ENCODE data around the gene GAPDH. TPM values are rescaled to one million over a fixed set of nuclear protein-coding genes. Genes with fewer than 3 reads are reported as not detected.

GAPDH gene
- polyA plus RNA-seq, 1 of the 3 experiments (the other 2 are of a cell fraction) = 8,077 TPM

Small RNAs within 50 kb of the gene (small RNA-seq; reads per million reads assigned to genes)
- 2.3 to 25.6 (median 9.4) reads per million in 7 experiments for gene SCARNA11

Other genes with a start within 250 kb of the GAPDH start
- 0.15 and 0.20 TPM in 2 replicates for gene PLEKHG6, start 223.8 kb upstream of the GAPDH start, polyA plus RNA-seq (2012; rRNA removed)
- gene TNFRSF1A, start 192.4 kb upstream of the GAPDH start, polyA plus RNA-seq (2012; rRNA removed) = 68.3 and 92.9 TPM in 2 replicates
- 0.71 and 1.6 TPM in 2 replicates for gene SCNN1A, start 159.0 kb upstream of the GAPDH start, polyA plus RNA-seq (2012; rRNA removed)
- gene LTBR, start 150.4 kb upstream of the GAPDH start, polyA plus RNA-seq (2012; rRNA removed) = 0.10 and 0.12 TPM in 2 replicates
- gene CD27, start 89.6 kb upstream of the GAPDH start, polyA plus RNA-seq (2012; rRNA removed) = not detected in 2 replicates
- 24.1 and 26.0 TPM in 2 replicates for gene TAPBPL, start 82.5 kb upstream of the GAPDH start, polyA plus RNA-seq (2012; rRNA removed)
- gene VAMP1, start 63.8 kb upstream of the GAPDH start, polyA plus RNA-seq (2012; rRNA removed) = 36.8 and 48.9 TPM in 2 replicates
- 189 and 195 TPM in 2 replicates for gene MRPL51, start 41.3 kb upstream of the GAPDH start, polyA plus RNA-seq (2012; rRNA removed)
- gene NCAPD2, start 40.4 kb upstream of the GAPDH start, polyA plus RNA-seq (2012; rRNA removed) = 39.8 and 46.9 TPM in 2 replicates
- gene IFFO1, start 21.5 kb downstream of the GAPDH start, polyA plus RNA-seq (2012; rRNA removed) = 50.1 and 50.6 TPM in 2 replicates
- 64.5 and 76.2 TPM in 2 replicates for gene NOP2, start 33.8 kb downstream of the GAPDH start, polyA plus RNA-seq (2012; rRNA removed)
- gene CHD4, start 72.9 kb downstream of the GAPDH start, polyA plus RNA-seq (2012; rRNA removed) = 85.5 and 90.5 TPM in 2 replicates
- gene LPAR5, start 101.4 kb downstream of the GAPDH start, polyA plus RNA-seq (2012; rRNA removed) = 0.03 and 0.05 TPM in 2 replicates
- 0.71 and 0.88 TPM in 2 replicates for gene ACRBP, start 112.9 kb downstream of the GAPDH start, polyA plus RNA-seq (2012; rRNA removed)
- 96.5 and 163 TPM in 2 replicates for gene ING4, start 128.6 kb downstream of the GAPDH start, polyA plus RNA-seq (2012; rRNA removed)
- gene ZNF384, start 154.9 kb downstream of the GAPDH start, polyA plus RNA-seq (2012; rRNA removed) = 64.9 and 80.4 TPM in 2 replicates
- gene PIANP, start 166.3 kb downstream of the GAPDH start, polyA plus RNA-seq (2012; rRNA removed) = 5.9 and 9.9 TPM in 2 replicates
- 191 and 231 TPM in 2 replicates for gene COPS7A, start 189.5 kb downstream of the GAPDH start, polyA plus RNA-seq (2012; rRNA removed)
- 535 and 624 TPM in 2 replicates for gene MLF2, start 218.6 kb downstream of the GAPDH start, polyA plus RNA-seq (2012; rRNA removed)
- gene PTMS, start 231.8 kb downstream of the GAPDH start, polyA plus RNA-seq (2012; rRNA removed) = 391 and 661 TPM in 2 replicates
- 0.72 and 1.1 TPM in 2 replicates for gene LAG3, start 238.0 kb downstream of the GAPDH start, polyA plus RNA-seq (2012; rRNA removed)